Tongue (tissue), 2 donors: ENCODE measurements around the gene DNAJB5. TPM values are rescaled to one million over a fixed set of nuclear protein-coding genes. Genes with fewer than 3 reads are reported as not detected.
"Not testable (repeated sequence)": the region's sequence is repeated elsewhere in the genome, so short reads cannot be mapped to it uniquely, and the experiment has no call there.

ENCODE experiments used
- DNase-seq: peaks from one replicate; pipeline ENCODE4 v3.0.0-alpha.2; 2015
- total RNA-seq: library from RNA; depleted of rRNA; stranded (reverse); fragments of >200 nt; gene quantifications from one replicate; pipeline ENCODE4 v1.2.3, GENCODE V29; 2014

DNAJB5 gene
- 72.4 TPM for total RNA-seq

GRCh38 chr9:34989003-34989945, at the start of gene DNAJB5:
Gene DNAJB5 (plus strand): TSS chr9:34989745. CDS start chr9:34990631, 886 bp downstream.
- DNase-seq = peak; percentile 99

- not testable (repeated sequence) for DNase-seq
These were observed 49.6 kb upstream of the DNAJB5 start for GRCh38 chr9:34939989-34940388.

GRCh38 chr9:34948451-34948850, 41.1 kb upstream of the DNAJB5 start:
- no peak for DNase-seq

GRCh38 chr9:34954225-34954624, 35.3 kb upstream of the DNAJB5 start:
- no peak for DNase-seq

GRCh38 chr9:34956066-34956465, 33.5 kb upstream of the DNAJB5 start:
- DNase-seq = not testable (repeated sequence)

- DNase-seq = no peak
These were observed 32.9 kb upstream of the DNAJB5 start for GRCh38 chr9:34956648-34957047.

GRCh38 chr9:34957492-34958410, 31.8 kb upstream of the DNAJB5 start, which contains the start of gene PHF24:
Gene PHF24 (plus strand): TSS chr9:34958285. CDS start chr9:34971299, 13,014 bp downstream.
- DNase-seq = peak; percentile 25

- no peak for DNase-seq
These were observed 31.0 kb upstream of the DNAJB5 start for GRCh38 chr9:34958411-34958982.

GRCh38 chr9:34959461-34959860, 30.1 kb upstream of the DNAJB5 start:
- DNase-seq = no peak

GRCh38 chr9:34961574-34962490, 27.7 kb upstream of the DNAJB5 start:
- no peak for DNase-seq

- no peak for DNase-seq
These were observed 27.0 kb upstream of the DNAJB5 start for GRCh38 chr9:34962546-34962945.

GRCh38 chr9:34963552-34963951, 26.0 kb upstream of the DNAJB5 start:
- DNase-seq = no peak

GRCh38 chr9:34964458-34964857, 25.1 kb upstream of the DNAJB5 start:
- no peak for DNase-seq

GRCh38 chr9:34971146-34971811, 18.3 kb upstream of the DNAJB5 start:
- DNase-seq = no peak

GRCh38 chr9:34974664-34975063, 14.9 kb upstream of the DNAJB5 start:
- DNase-seq = no peak

GRCh38 chr9:34976441-34976840, 13.1 kb upstream of the DNAJB5 start:
- DNase-seq = no peak

GRCh38 chr9:34976992-34977391, 12.6 kb upstream of the DNAJB5 start:
- DNase-seq = no peak

- no peak for DNase-seq
These were observed 9.3 kb upstream of the DNAJB5 start for GRCh38 chr9:34980181-34980761.

GRCh38 chr9:34982361-34982760, 7.2 kb upstream of the DNAJB5 start:
- no peak for DNase-seq

- no peak for DNase-seq
These were observed 6.3 kb upstream of the DNAJB5 start for GRCh38 chr9:34983209-34983608.
